HepG2 (cell line): Measurements from ENCODE around the gene CDRT15. TPM values are rescaled to one million over a fixed set of nuclear protein-coding genes. Genes with fewer than 3 reads are reported as not detected.

Experiments used
- ATAC-seq: fragments of 200-7000 bp; cut with Tn5 transposase; 3 replicates; pipeline ENCODE4 v1.9.1; 2020; ENCODE audit warnings: mild to moderate bottlenecking, moderate library complexity
- BruUV-seq: library from RNA; stranded (reverse); fragments of 400-500 nt; replicated peaks from 2 replicates; lab custom pipeline; 2021; lab: Mats Ljungman, UMichigan
- CTCF ChIA-PET: fragments of 300-600 bp; formaldehyde crosslinking; extraction: SDS; loops from one replicate; lab custom pipeline; 2021; ENCODE audit warnings: low total read pairs, inconsistent platforms, low intra/inter-chr PET ratio; lab: Yijun Ruan, JAX
- POLR2A ChIA-PET: fragments of 350-600 bp; sonication (Branson Sonifier 250); formaldehyde crosslinking; loops from one replicate; lab custom pipeline; 2020; ENCODE audit warnings: antibody characterized with exemption, inconsistent platforms; lab: Yijun Ruan, JAX
- DNase-seq: peaks from one replicate; pipeline ENCODE4 v3.0.0-alpha.2; 2015; ENCODE audit warnings: low spot score
- FAIRE-seq: peaks from 3 replicates; lab custom pipeline; 2011; peaks lifted over from hg19 to GRCh38; lab: Jason Lieb, UNC
- H2AFZ ChIP-seq: one replicate; pipeline ENCODE4 v1.6.1; 2011; ENCODE audit warnings: low read length, inconsistent platforms
- H3K27ac ChIP-seq: fragments of 300-600 bp; 3 replicates; pipeline ENCODE4 v1.8.0; 2011; ENCODE audit warnings: mixed run types, mild to moderate bottlenecking, mixed read lengths, low read length, inconsistent platforms; ENCODE audit not compliant: insufficient read depth; ENCODE audit errors: extremely low read length
- H3K27me3 ChIP-seq, 2 experiments: fragments of 200-600 bp in 1 of 2; 2 replicates in 1 of 2; 3 replicates in 1 of 2; pipeline versions ENCODE4 v1.6.0 to v1.8.0; 2011; ENCODE audit warnings: low read length in 2 of 2, mild to moderate bottlenecking in 2 of 2, moderate library complexity in 2 of 2, inconsistent platforms in 1 of 2; ENCODE audit not compliant: insufficient read depth in 2 of 2, control insufficient read depth in 1 of 2
- H3K36me3 ChIP-seq, 2 experiments: fragments of 200-600 bp in 1 of 2; replicated peaks in 1 of 2; 2 replicates in 1 of 2; 3 replicates in 1 of 2; pipeline versions ENCODE4 v1.5.1 to v1.8.0; 2011; ENCODE audit warnings: low read length in 2 of 2, inconsistent platforms in 1 of 2; ENCODE audit not compliant: insufficient read depth in 2 of 2, control insufficient read depth in 1 of 2
- H3K4me1 ChIP-seq: 2 replicates; pipeline ENCODE4 v1.5.1; 2012; ENCODE audit warnings: low read length, inconsistent platforms; ENCODE audit not compliant: insufficient read depth
- H3K4me2 ChIP-seq: 2 replicates; pipeline ENCODE4 v1.6.0; 2011; ENCODE audit warnings: low read depth, low read length, inconsistent platforms
- H3K4me3 ChIP-seq, 3 experiments: fragments of 200-600 bp in 1 of 3; sonication (generic), shearing (Covaris generic) in 1 of 3; replicated peaks in 1 of 3; 2 replicates each; pipeline ENCODE4 v1.5.1; 2011 to 2016; ENCODE audit warnings: low read length in 3 of 3, inconsistent platforms in 2 of 3, low read depth in 2 of 3, mild to moderate bottlenecking in 2 of 3, control low read depth in 1 of 3, mixed read lengths in 1 of 3; ENCODE audit not compliant: insufficient read depth in 1 of 3
- H3K79me2 ChIP-seq: one replicate; pipeline ENCODE4 v1.6.1; 2011; ENCODE audit warnings: low read length, inconsistent platforms; ENCODE audit not compliant: insufficient read depth
- H3K9ac ChIP-seq: 2 replicates; pipeline ENCODE4 v1.6.0; 2011; ENCODE audit warnings: mild to moderate bottlenecking, low read depth, low read length, inconsistent platforms; ENCODE audit not compliant: insufficient read depth
- H3K9me3 ChIP-seq: 2 replicates; pipeline ENCODE4 v1.5.1; 2012; ENCODE audit warnings: mild to moderate bottlenecking, low read length
- H4K20me1 ChIP-seq: 2 replicates; pipeline ENCODE4 v1.6.0; 2011; ENCODE audit warnings: inconsistent platforms, mild to moderate bottlenecking, low read length, moderate library complexity; ENCODE audit not compliant: insufficient read depth
- STAT5B ChIP-seq: sonication (generic); formaldehyde crosslinking; IDR thresholded peaks from 2 replicates; pipeline ENCODE4 v1.4.0; 2020; ENCODE audit warnings: missing genetic modification reagents
- ZMYM4 ChIP-seq: sonication (generic); formaldehyde crosslinking; IDR thresholded peaks from 2 replicates; pipeline ENCODE4 v1.8.1; 2023; ENCODE audit warnings: mild to moderate bottlenecking, missing genetic modification reagents
- WGBS: methylation state at CpG from one replicate; pipeline ENCODE4 v1.1.6; 2017; ENCODE audit warnings: low lambda C conversion rate; 5-methylcytosine and 5-hydroxymethylcytosine counted together
- in situ Hi-C: cut with HindIII; loops from 2 replicates; pipeline ENCODE4 v1.10.0; 2017; ENCODE audit warnings: low pct_unique_long_range_greater_than_20kb; ENCODE audit not compliant: extremely low pct_ligation_motif_present
- intact Hi-C: fragments of 100-400 bp; cut with micrococcal nuclease; formaldehyde crosslinking; loops from one replicate; pipeline ENCODE4 v1.10.0; 2022; ENCODE audit not compliant: unreplicated experiment
- polyA plus RNA-seq, 8 experiments: library from polyadenylated mRNA; depleted of rRNA in 3 of 8; stranded (reverse) in 7 of 8; unstranded in 1 of 8; fragments of >200 nt; fragmentation: Illumina TruSeq in 4 of 8; extraction: Trizol in 4 of 8; gene quantifications; 2 replicates each; pipeline versions ENCODE4 v1.2.1 to v1.2.3, GENCODE V29; 2011 to 2016; ENCODE audit warnings: low read depth in 4 of 8, missing spikeins in 1 of 8, mixed read lengths in 1 of 8; ENCODE audit not compliant: insufficient read depth in 1 of 8
- total RNA-seq, 5 experiments: library from RNA; depleted of rRNA; stranded (reverse); fragments of >200 nt; fragmentation: Illumina TruSeq; extraction: Trizol; gene quantifications; 2 replicates each; pipeline ENCODE4 v1.2.3, GENCODE V29; 2016; ENCODE audit warnings: low read depth in 1 of 5

The CDRT15 gene
- total and polyA plus RNA-seq, 2 of the 13 experiments (the other 11 are each of a cell fraction or from before 2014, with no cell fraction given), result not detected

GRCh38 chr17:14205992-14206461 is 30.6 kb downstream of the CDRT15 start:
- no peaks in the 10 kb centered on the region for H3K9me3 ChIP-seq
- ATAC-seq (no peak), FAIRE-seq (no peak), DNase-seq (no peak)
- H3K27me3 ChIP-seq, result no peaks in the 10 kb centered on the region
- no peak overlapping the region for H3K4me3 ChIP-seq
- H2AFZ ChIP-seq, result no peak overlapping the region
- peaks cover 5 to 11% of the 10 kb centered on the region in 2 experiments for H3K36me3 ChIP-seq
- ChIA-PET CTCF (no interaction called here), POLR2A (interaction anchor here (0.9 kb wide), 1 partner anchor 92 kb away, joined by 3 read pairs; no protein-coding TSS in a partner anchor)
- BruUV-seq, result no TSS peak
- H3K27ac ChIP-seq, result no peak overlapping the region
- no peak overlapping the region for H3K4me2 ChIP-seq
- intact Hi-C loops, result loop anchor here (5.0 to 10.0 kb wide), 2 partner anchors 69 to 91 kb away; no protein-coding TSS in a partner anchor
- H3K4me1 ChIP-seq, result peaks cover 26% of the 10 kb centered on the region
- H3K9ac ChIP-seq, result no peak overlapping the region
- H4K20me1 ChIP-seq, result no peaks in the 10 kb centered on the region
- in situ Hi-C loops, result no loop called here
- H3K79me2 ChIP-seq, result no peaks in the 10 kb centered on the region
- 87% methylated on average over 13 of the region's 13 CpGs for WGBS
- no peak for TF ChIP-seq ZMYM4 (CRISPR knock-in tag)

GRCh38 chr17:14205380-14205779 is 31.3 kb downstream of the CDRT15 start:
- no peak for FAIRE-seq
- no TSS peak for BruUV-seq
- ChIA-PET POLR2A (no interaction called here), CTCF (no interaction called here)
- H3K36me3 ChIP-seq, result peaks cover 5 to 12% of the 10 kb centered on the region in 2 experiments
- intact Hi-C loops, result loop anchor here (5.0 to 10.0 kb wide), 2 partner anchors 69 to 92 kb away; no protein-coding TSS in a partner anchor
- DNase-seq, result no peak
- no peaks in the 10 kb centered on the region for H4K20me1 ChIP-seq
- H3K27me3 ChIP-seq, result no peaks in the 10 kb centered on the region
- 97% methylated on average over 4 of the region's 10 CpGs for WGBS
- no peak overlapping the region for H3K27ac ChIP-seq
- no peaks in the 10 kb centered on the region for H3K79me2 ChIP-seq
- H2AFZ ChIP-seq, result no peak overlapping the region
- TF ChIP-seq STAT5B (CRISPR knock-in tag), result no peak
- H3K9ac ChIP-seq, result no peak overlapping the region
- no peak overlapping the region for H3K4me2 ChIP-seq
- no peaks in the 10 kb centered on the region for H3K9me3 ChIP-seq
- in situ Hi-C loops, result no loop called here
- ATAC-seq, result no peak
- H3K4me3 ChIP-seq, result no peak overlapping the region
- H3K4me1 ChIP-seq, result peaks cover 24% of the 10 kb centered on the region
